Activated T-helper 9 cell treated with anti-CD3 and anti-CD28 coated beads, Interleukin-2, amount 50 U/mL, for 16 hours (primary cell): ENCODE data around the gene SLC12A3.

Experiments
- DNase-seq: peaks from one replicate; pipeline ENCODE4 v3.0.0-alpha.2; 2020; ENCODE audit warnings: low read depth

SLC12A3 gene

GRCh38 chr16:56943761-56944375 lies 78.9 kb downstream of the SLC12A3 start:
- DNase-seq = no peak

GRCh38 chr16:56944954-56945839 lies 80.2 kb downstream of the SLC12A3 start:
- DNase-seq = no peak

DNA sequence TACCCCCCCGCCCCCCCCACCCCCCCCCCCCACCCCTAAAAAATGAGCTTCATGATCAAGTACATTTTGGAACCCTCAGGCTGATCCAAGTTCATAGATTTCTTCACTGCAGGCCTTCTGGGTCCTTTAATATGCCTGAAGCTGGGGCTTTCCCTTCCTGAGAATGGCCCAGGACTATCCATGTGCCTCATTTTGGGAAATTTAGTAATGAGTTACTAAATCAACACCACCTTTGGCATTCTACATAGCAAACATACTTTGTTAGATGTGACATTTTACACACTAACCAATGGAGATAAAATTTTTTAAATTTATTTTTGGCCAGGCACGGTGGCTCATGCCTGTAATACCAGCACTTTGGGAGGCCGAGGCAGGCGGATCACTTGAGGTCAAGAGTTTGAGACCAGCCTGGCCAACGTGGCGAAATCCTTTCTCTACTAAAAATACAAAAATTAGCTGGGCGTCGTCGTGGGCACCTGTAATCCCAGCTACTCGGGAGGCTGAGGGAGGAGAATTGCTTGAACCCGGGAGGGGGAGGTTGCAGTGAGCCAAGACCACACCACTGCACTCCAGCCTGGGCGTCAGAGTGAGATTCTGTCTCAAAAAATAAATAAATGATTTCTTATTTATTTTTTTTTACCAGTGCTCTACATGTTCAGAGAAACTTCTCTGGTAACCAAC lies 81.0 kb downstream of the SLC12A3 start:
- no peak for DNase-seq

DNA sequence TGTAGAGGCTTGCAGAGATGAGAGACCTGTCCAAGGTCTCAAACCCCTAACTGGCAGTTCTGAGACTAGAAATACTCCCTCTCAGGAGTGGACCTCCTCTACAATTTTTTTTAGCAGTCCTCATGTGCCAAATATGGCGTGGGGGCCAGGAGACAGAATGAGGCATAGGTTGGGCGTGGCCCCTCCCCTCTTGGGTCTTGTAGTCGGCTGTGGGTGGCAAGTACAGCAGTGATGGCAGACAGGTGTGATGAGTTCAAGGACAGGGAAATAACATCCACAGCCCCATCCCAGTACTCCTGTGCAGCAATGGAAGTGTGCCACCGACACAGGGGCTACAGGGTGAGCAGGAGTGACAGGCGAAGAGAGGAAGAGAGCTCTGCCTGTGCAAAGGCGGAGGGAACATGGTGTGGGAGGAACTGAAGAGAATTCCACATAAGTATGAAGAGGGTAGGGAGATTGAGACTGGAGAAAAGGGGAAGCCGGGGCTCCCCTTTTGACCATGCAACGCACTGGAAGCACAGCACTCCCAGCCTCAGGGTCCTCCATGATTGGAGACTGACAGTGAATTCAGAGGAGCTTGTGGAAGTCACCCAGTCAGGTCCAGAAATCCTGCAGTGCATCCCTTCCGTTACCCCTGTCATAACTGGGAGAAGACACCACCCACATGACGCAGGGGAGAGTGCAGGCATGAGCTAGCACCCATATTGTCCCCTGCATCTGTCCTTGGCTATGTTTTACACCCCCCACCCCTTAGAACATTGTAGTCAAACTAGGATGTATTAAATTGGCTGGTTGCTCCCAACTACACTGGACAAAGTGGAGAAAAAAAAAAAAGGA lies 82.0 kb downstream of the SLC12A3 start:
- no peak for DNase-seq

- DNase-seq = no peak
Observed at GRCh38 chr16:56947604-56947995, 82.6 kb downstream of the SLC12A3 start.

DNA sequence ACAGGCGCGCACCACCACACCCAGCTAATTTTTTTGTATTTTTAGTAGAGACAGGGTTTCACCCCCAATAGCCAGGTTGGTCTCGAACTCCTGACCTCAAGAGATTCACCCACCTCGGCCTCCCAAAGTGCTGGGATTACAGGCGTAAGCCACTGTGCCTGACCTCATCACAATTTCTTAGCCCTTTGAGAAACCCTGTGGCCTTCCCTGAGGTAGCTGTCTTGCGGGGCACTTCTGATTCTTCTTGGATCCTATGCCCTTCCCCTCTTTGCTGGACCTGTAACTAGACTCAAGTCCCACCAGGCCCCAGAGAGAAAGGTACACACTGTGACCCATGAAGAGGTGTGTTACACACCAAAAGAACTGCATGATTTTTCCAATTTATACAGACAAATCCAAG lies 83.2 kb downstream of the SLC12A3 start:
- DNase-seq = no peak

DNA sequence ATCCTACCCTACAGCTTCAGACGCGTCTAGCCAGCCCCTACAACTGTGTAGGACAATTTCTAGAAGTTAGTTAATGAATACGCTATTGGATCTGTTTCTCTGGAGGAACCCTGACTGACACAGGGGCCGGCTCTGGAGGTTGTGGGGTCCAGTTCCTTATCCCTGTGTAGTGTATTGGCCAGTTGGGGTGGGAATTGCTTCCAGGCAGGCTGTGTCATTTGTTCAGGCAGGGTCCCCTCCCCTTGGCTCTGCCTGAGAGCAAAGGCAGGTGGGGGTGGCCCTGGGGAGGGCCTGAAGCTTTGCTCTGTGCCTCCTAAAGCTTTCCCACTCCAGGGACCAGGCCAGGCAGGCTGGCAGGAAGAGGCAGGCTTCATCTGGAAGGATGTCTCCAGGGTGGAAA lies 85.0 kb downstream of the SLC12A3 start:
- no peak for DNase-seq

- DNase-seq = no peak
Observed at GRCh38 chr16:56950455-56950854, 85.4 kb downstream of the SLC12A3 start.

DNA sequence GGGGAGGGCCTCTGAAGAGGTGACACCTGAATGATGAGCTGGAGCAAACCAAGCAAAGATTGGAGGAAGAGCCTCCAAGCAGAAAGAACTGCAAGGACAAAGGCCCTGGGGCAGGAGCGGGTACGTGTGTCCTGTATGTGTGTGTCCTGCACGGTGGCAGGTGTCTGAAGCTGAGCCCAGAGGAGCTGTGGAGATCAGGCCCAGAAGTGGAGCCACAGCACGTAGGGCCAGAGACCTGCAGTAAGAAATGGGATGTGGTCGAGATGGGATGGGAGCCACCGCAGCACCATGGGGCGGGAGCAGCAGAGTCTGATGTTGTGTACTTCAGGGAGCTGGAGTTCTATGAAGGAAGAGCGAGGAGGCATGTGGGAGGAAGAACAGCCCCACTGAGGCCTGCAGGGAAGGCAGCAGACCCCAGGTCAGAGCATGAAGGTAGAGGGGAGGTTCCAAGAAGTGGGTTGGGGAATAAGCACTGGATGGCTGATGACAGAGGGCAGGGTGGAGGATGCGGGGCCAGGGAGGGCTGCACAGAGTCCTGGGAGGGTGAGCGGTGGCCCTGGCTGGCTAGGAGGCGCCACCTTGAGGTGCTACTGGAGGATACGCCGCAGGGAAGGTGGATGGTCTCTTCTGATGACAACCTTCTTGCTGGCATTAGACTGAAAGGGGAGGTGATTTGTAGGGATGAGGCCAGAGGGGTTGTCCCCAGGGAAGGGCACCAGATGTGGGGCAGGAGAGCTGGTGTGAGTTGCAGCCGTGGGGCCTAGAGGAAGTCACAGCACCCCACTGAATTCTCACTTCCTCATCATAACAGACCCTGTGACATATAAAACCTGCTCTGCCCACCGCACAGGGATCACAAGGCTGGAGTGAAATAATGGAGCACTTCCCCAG lies 86.1 kb downstream of the SLC12A3 start:
- peak; percentile 36 for DNase-seq

GRCh38 chr16:56953006-56953405 lies 88.0 kb downstream of the SLC12A3 start:
- DNase-seq = no peak

- no peak for DNase-seq
Observed at GRCh38 chr16:56956076-56956475, 91.1 kb downstream of the SLC12A3 start.

- DNase-seq = no peak
Observed at GRCh38 chr16:56956756-56957155, 91.7 kb downstream of the SLC12A3 start.

GRCh38 chr16:56960681-56961281 lies 95.8 kb downstream of the SLC12A3 start:
- no peak for DNase-seq

- no peak for DNase-seq
Observed at GRCh38 chr16:56961386-56961785, 96.4 kb downstream of the SLC12A3 start.

GRCh38 chr16:56961851-56962281 lies 96.9 kb downstream of the SLC12A3 start, which contains the start of gene CETP:
TSS of gene CETP (plus strand) at chr16:56961950. CDS start at chr16:56961980, 30 bp downstream.
- no peak for DNase-seq

DNA sequence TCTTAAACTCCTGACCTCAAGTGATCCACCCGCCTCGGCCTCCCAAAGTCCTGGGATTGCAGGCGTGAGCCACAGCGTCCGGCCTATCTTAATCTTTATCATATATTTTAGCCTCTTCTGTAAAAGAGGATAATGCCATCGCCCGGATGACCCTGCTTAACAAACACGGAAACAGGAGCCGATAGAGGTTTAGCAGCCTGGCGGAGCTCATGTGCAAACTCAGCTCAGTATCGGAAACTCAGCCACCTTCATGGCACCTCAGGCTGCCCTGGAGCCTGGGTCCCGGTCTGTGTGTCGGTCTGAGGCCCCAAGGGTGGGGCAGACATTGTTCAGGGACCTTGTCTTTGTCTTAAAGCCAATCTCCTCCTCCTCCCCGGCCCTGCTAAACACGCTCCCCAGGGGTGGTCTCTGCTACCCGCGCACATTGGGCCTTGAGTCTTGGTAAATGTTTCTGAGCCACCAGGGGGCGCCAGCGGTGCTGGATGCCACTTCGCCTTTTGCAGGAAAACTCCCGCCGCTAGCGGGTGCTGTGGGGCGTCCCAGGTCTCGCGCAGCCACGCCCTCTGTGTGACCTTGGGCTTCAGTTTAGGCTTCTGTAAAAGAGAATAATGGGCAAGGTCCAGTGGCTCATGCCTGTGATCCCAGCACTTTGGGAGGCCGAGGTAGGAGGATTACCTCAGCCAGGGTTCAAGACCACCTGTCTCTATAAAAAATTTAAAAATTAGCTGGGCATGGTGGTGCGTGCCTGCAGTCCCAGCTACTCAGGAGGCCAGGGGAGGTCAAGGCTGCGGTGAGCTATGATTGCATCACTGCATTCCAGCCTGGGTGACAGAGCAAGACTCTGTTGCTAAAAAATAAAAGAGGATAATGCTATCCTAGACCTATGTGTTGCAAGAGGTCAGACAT lies 99.5 kb downstream of the SLC12A3 start:
- peak; percentile 90 for DNase-seq
